Adrenal gland (tissue), 12 donors: Measurements from ENCODE around the gene CHST8. TPM values are rescaled to one million over a fixed set of nuclear protein-coding genes. Genes with fewer than 3 reads are reported as not detected.

ENCODE experiments used
- DNase-seq, 7 donors: peaks; one replicate each; pipeline ENCODE4 v3.0.0-alpha.2; 2019 to 2020
- H3K27ac ChIP-seq, 5 donors: fragments of 200-600 bp; sonication (generic) in 4 of 5; 1 replicate in 3 of 5; 2 replicates in 2 of 5; pipeline versions ENCODE4 v1.5.1 to v1.8.0; 2016 to 2020; ENCODE audit warnings: mild to moderate bottlenecking in 1 of 5
- H3K27me3 ChIP-seq: fragments of 200-600 bp; 2 replicates; pipeline ENCODE4 v1.8.0; 2021
- H3K36me3 ChIP-seq, 2 donors: fragments of 200-600 bp; replicated peaks in 1 of 2; 1 replicate in 1 of 2; 2 replicates in 1 of 2; pipeline versions ENCODE4 v1.5.1 to v1.8.0; 2018 to 2022
- H3K4me1 ChIP-seq, 2 donors: fragments of 200-600 bp; replicated peaks in 1 of 2; 1 replicate in 1 of 2; 2 replicates in 1 of 2; pipeline versions ENCODE4 v1.5.1 to v1.8.0; 2018 to 2021
- H3K4me3 ChIP-seq, 4 donors: fragments of 200-600 bp; sonication (generic) in 3 of 4; one replicate each; pipeline ENCODE4 v1.5.1; 2016 to 2018
- H3K9me3 ChIP-seq, 3 donors: fragments of 200-600 bp; sonication (generic) in 1 of 3; replicated peaks in 1 of 3; 1 replicate in 2 of 3; 2 replicates in 1 of 3; pipeline versions ENCODE4 v1.5.1 to v1.8.0; 2016 to 2021
- CTCF ChIP-seq, 6 experiments: fragments of 450-650 bp in 4 of 6; fragments of 200-600 bp in 2 of 6; sonication (generic) in 1 of 6; IDR thresholded peaks; 1 replicate in 5 of 6; 2 replicates in 1 of 6; pipeline versions ENCODE4 v1.5.1 to v1.8.0; 2016 to 2021; ENCODE audit warnings: antibody characterized with exemption in 6 of 6, mild to moderate bottlenecking in 2 of 6, moderate library complexity in 1 of 6
- POLR2A ChIP-seq, 2 donors: fragments of 450-650 bp; IDR thresholded peaks; one replicate each; pipeline ENCODE4 v1.6.1; 2017; ENCODE audit warnings: antibody characterized with exemption in 2 of 2, mild to moderate bottlenecking in 2 of 2, moderate library complexity in 1 of 2
- WGBS, 4 donors: extraction: QIAGEN DNeasy Blood & Tissue Kit in 2 of 4; methylation state at CpG; one replicate each; pipeline versions ENCODE4 v1.1.5 to v1.1.7; 2013 to 2017; 5-methylcytosine and 5-hydroxymethylcytosine counted together
- intact Hi-C, 2 donors: fragments of 100-400 bp; cut with DNase I; formaldehyde crosslinking; loops; one replicate each; pipeline versions ENCODE4 v1.14.1 to v1.15.0; 2022 to 2023
- polyA plus RNA-seq, 3 donors: library from polyadenylated mRNA; stranded (reverse); fragments of 200-250 nt in 2 of 3; fragments of 350-450 nt in 1 of 3; fragmentation: Illumina TruSeq in 1 of 3; extraction: RNeasy Lipid Tissue Mini Kit (QIAGEN cat#74804) in 1 of 3; gene quantifications; one replicate each; pipeline ENCODE4 v1.2.3, GENCODE V29; 2013 to 2014
- total RNA-seq, 9 donors: library from RNA; depleted of rRNA in 4 of 9; stranded (reverse); fragments of >200 nt in 4 of 9; fragments of 120-200 nt in 1 of 9; fragmentation: NEBNext Ultra II Directional in 1 of 9; extraction: Animal tissue kit (Norgen Biotek cat#: 25700) in 1 of 9; gene quantifications; one replicate each; pipeline versions ENCODE4 v1.1.0 to v1.2.4, GENCODE V29; 2013 to 2023
- donor health status: healthy with polysubstance abuse.
- donor health status: Bipolar disorder and iron deficiency.
- donor health status: DM: yes; HTN: yes; CAD: no.
- donor health status: DM: no; HTN: no; CAD: no.
- donor health status: DM: no; HTN: no; CAD: no.
- donor health status: DM: yes; HTN: yes; CAD: no.

Gene CHST8
- total and polyA plus RNA-seq, 12 donors, result 0.06 to 1.9 (median 0.61) TPM; not detected in 4

- no peaks in the 10 kb centered on the region for H3K36me3 ChIP-seq
- H3K9me3 ChIP-seq, result no peaks in the 10 kb centered on the region
- intact Hi-C loops, result no loop called here
- H3K27me3 ChIP-seq, result no peaks in the 10 kb centered on the region
- 55 to 64% (median 58%) methylated on average over 9 to 10 of the region's 10 CpGs for WGBS, 4 donors
- peak in 1 of 7 donors; percentile 39 for DNase-seq
- TF ChIP-seq POLR2A (IDR thresholded peaks at IDR 0.05) (no peak), CTCF (IDR thresholded peaks at IDR 0.05) (no peak)
- no peaks in the 10 kb centered on the region for H3K4me1 ChIP-seq
- no peak overlapping the region for H3K27ac ChIP-seq
- H3K4me3 ChIP-seq, result no peak overlapping the region
Measured at GRCh38 chr19:33673996-33674625, 52.4 kb downstream of the CHST8 start.

GRCh38 chr19:33674626-33675367, 53.0 kb downstream of the CHST8 start:
- Histone ChIP-seq H3K4me1 (no peaks in the 10 kb centered on the region), H3K9me3 (no peaks in the 10 kb centered on the region), H3K27me3 (no peaks in the 10 kb centered on the region), H3K4me3 (no peak overlapping the region), H3K36me3 (no peaks in the 10 kb centered on the region), H3K27ac (no peak overlapping the region)
- peak in 1 of 7 donors; percentile 15 for DNase-seq
- WGBS, 4 donors, result 54 to 64% (median 57%) methylated on average over 5 to 10 of the region's 10 CpGs
- no peak for TF ChIP-seq POLR2A (IDR thresholded peaks at IDR 0.05)
- no peak for TF ChIP-seq CTCF (IDR thresholded peaks at IDR 0.05)
- intact Hi-C loops, result no loop called here

- WGBS, 4 donors, result 52 to 59% (median 55%) methylated on average over 4 to 7 of the region's 7 CpGs
- peak in 1 of 7 donors; percentile 31 for DNase-seq
- TF ChIP-seq POLR2A (IDR thresholded peaks at IDR 0.05), result no peak
- no peak for TF ChIP-seq CTCF (IDR thresholded peaks at IDR 0.05)
- H3K27me3 ChIP-seq, result no peaks in the 10 kb centered on the region
- intact Hi-C loops, result no loop called here
- no peaks in the 10 kb centered on the region for H3K36me3 ChIP-seq
- H3K4me1 ChIP-seq, result no peaks in the 10 kb centered on the region
- H3K9me3 ChIP-seq, result no peaks in the 10 kb centered on the region
- no peak overlapping the region for H3K27ac ChIP-seq
- no peak overlapping the region for H3K4me3 ChIP-seq
Measured at GRCh38 chr19:33675501-33676124, 53.9 kb downstream of the CHST8 start.

GRCh38 chr19:33676999-33677665, 55.4 kb downstream of the CHST8 start:
- Histone ChIP-seq H3K27ac (no peak overlapping the region), H3K36me3 (no peaks in the 10 kb centered on the region), H3K27me3 (no peaks in the 10 kb centered on the region), H3K4me3 (no peak overlapping the region), H3K9me3 (no peaks in the 10 kb centered on the region), H3K4me1 (no peaks in the 10 kb centered on the region)
- intact Hi-C loops, result no loop called here
- no peak for DNase-seq
- no peak for TF ChIP-seq POLR2A (IDR thresholded peaks at IDR 0.05)
- TF ChIP-seq CTCF (IDR thresholded peaks at IDR 0.05), result no peak
- 45 to 58% (median 57%) methylated on average over 6 to 7 of the region's 7 CpGs for WGBS, 4 donors
